H1 (cell line): Measurements from ENCODE around the gene INPP5A. TPM values are rescaled to one million over a fixed set of nuclear protein-coding genes. Genes with fewer than 3 reads are reported as not detected.

Source experiments
- CHD1 ChIP-seq: IDR thresholded peaks from 2 replicates; pipeline ENCODE4 v1.6.1; 2012; ENCODE audit warnings: low read depth, low read length, improper control_type of control experiment
- EZH2 ChIP-seq: fragments of 200-600 bp; sonication (generic); IDR thresholded peaks from 2 replicates; pipeline ENCODE4 v1.7.1; 2012; ENCODE audit warnings: low read depth, mild to moderate bottlenecking, moderate library complexity, low read length, inconsistent platforms; ENCODE audit not compliant: severe bottlenecking
- PHF8 ChIP-seq: fragments of 200-600 bp; sonication (generic); conservative IDR thresholded peaks from 2 replicates; pipeline ENCODE4 v1.7.1; 2012; ENCODE audit warnings: low read depth, mild to moderate bottlenecking, inconsistent platforms, low read length, moderate library complexity
- SUZ12 ChIP-seq: fragments of 200-600 bp; sonication (generic); IDR thresholded peaks from 2 replicates; pipeline ENCODE4 v1.6.1; 2012; ENCODE audit warnings: mild to moderate bottlenecking, inconsistent platforms, low read length, moderate library complexity, mixed read lengths
- polyA plus RNA-seq, 7 experiments: library from polyadenylated mRNA; depleted of rRNA in 3 of 7; stranded (reverse) in 5 of 7; unstranded in 2 of 7; fragments of >200 nt in 5 of 7; fragments of 200-250 nt in 2 of 7; gene quantifications; 1 replicate in 5 of 7; 2 replicates in 1 of 7; 4 replicates in 1 of 7; pipeline versions ENCODE4 v1.2.1 to v1.2.3, GENCODE V29; 2011 to 2013; ENCODE audit warnings: missing spikeins in 2 of 7, mixed read lengths in 2 of 7
- total RNA-seq: library from RNA; stranded (reverse); fragmentation: NEBNext Ultra II Directional; extraction: Animal tissue kit (Norgen Biotek cat#: 25700); gene quantifications from 2 replicates; pipeline ENCODE4 v1.2.1, GENCODE V29; 2021

INPP5A gene
- total and polyA plus RNA-seq, 2 of the 8 experiments (the other 6 are each of a cell fraction or from before 2014, with no cell fraction given) = 19.7 to 27.5 TPM

- TF ChIP-seq PHF8 (no peak), SUZ12 (no peak), EZH2 (no peak), CHD1 (no peak)
Measured at GRCh38 chr10:132583456-132583855, 45.9 kb downstream of the INPP5A start (continued).
